Endodermal cell (in vitro differentiated cells): ENCODE data around the gene SLC19A1. TPM values are rescaled to one million over a fixed set of nuclear protein-coding genes. Genes with fewer than 3 reads are reported as not detected.

Experiments used
- DNase-seq: peaks from one replicate; pipeline ENCODE4 v3.0.0-alpha.2; 2017
- H3K27ac ChIP-seq: 2 replicates; pipeline ENCODE4 v1.5.1; 2013; ENCODE audit warnings: mild to moderate bottlenecking, low read depth, low read length, moderate library complexity
- H3K27me3 ChIP-seq: 2 replicates; pipeline ENCODE4 v1.6.1; 2013; ENCODE audit warnings: mild to moderate bottlenecking, low read length, moderate library complexity; ENCODE audit not compliant: insufficient read depth, control insufficient read depth, poor library complexity, severe bottlenecking
- H3K36me3 ChIP-seq: 2 replicates; pipeline ENCODE4 v1.7.0; 2013; ENCODE audit warnings: mild to moderate bottlenecking, low read length, moderate library complexity; ENCODE audit not compliant: control insufficient read depth, insufficient read depth
- H3K4me1 ChIP-seq: one replicate; pipeline ENCODE4 v1.7.0; 2013; ENCODE audit warnings: low read length; ENCODE audit not compliant: control insufficient read depth, insufficient read depth
- H3K4me3 ChIP-seq: 2 replicates; pipeline ENCODE4 v1.5.1; 2013; ENCODE audit warnings: mild to moderate bottlenecking, low read length, moderate library complexity
- H3K9ac ChIP-seq: 2 replicates; pipeline ENCODE4 v1.6.1; 2013; ENCODE audit warnings: mild to moderate bottlenecking, low read length, moderate library complexity; ENCODE audit not compliant: poor library complexity, severe bottlenecking; ENCODE audit errors: extremely low read depth
- H3K9me3 ChIP-seq: 2 replicates; pipeline ENCODE4 v1.6.1; 2013; ENCODE audit warnings: mild to moderate bottlenecking, low read length, moderate library complexity; ENCODE audit not compliant: control insufficient read depth
- H3K27ac Mint-ChIP-seq: 2 replicates; pipeline ENCODE4 v1.8.0; 2020; ENCODE audit warnings: mixed read lengths
- H3K27me3 Mint-ChIP-seq: 2 replicates; pipeline ENCODE4 v1.8.0; 2021; ENCODE audit warnings: mild to moderate bottlenecking, mixed read lengths; ENCODE audit not compliant: insufficient read depth
- H3K36me3 Mint-ChIP-seq: 2 replicates; pipeline ENCODE4 v1.8.0; 2020; ENCODE audit warnings: low read depth, mixed read lengths
- H3K4me1 Mint-ChIP-seq: 2 replicates; pipeline ENCODE4 v1.8.0; 2020; ENCODE audit warnings: mixed read lengths
- H3K4me3 Mint-ChIP-seq: 2 replicates; pipeline ENCODE4 v1.8.0; 2020; ENCODE audit warnings: mild to moderate bottlenecking, moderate library complexity, mixed read lengths
- H3K9me3 Mint-ChIP-seq: 2 replicates; pipeline ENCODE4 v1.8.0; 2020; ENCODE audit warnings: mild to moderate bottlenecking, mixed read lengths
- WGBS, 2 experiments: methylation state at CpG; one replicate each; pipeline versions ENCODE4 v1.1.5 to v1.1.7; 2013; ENCODE audit warnings: missing lambda C conversion rate in 2 of 2, mixed read lengths in 1 of 2; ENCODE audit not compliant: insufficient coverage in 1 of 2, insufficient read length in 1 of 2; 5-methylcytosine and 5-hydroxymethylcytosine counted together
- total RNA-seq, 2 donors: library from RNA; stranded (reverse); fragmentation: NEBNext Ultra II Directional in 1 of 2; extraction: Animal tissue kit (Norgen Biotek cat#: 25700) in 1 of 2; gene quantifications; 2 replicates in 1 of 2; 3 replicates in 1 of 2; pipeline ENCODE4 v1.2.1, GENCODE V29; 2021
- TF ChIP-seq, protein P1 (sequence below): fragments of 200-600 bp; sonication (generic); conservative IDR thresholded peaks from 2 replicates; pipeline ENCODE4 v1.5.0; 2021; ENCODE audit warnings: antibody characterized with exemption, mild to moderate bottlenecking

SLC19A1 gene
- total RNA-seq, 2 donors from 2014 or later: 28.8 to 29.4 TPM

- DNase-seq: no peak
- Histone ChIP-seq H3K27ac (peak overlapping the region; percentile 15), H3K4me3 (no peak overlapping the region), H3K9ac (no peak overlapping the region), H3K27me3 (no peaks in the 10 kb centered on the region), H3K36me3 (peaks cover 54% of the 10 kb centered on the region), H3K9me3 (no peaks in the 10 kb centered on the region), H3K4me1 (peaks cover 10% of the 10 kb centered on the region)
- H3K9me3 Mint-ChIP-seq: no peaks in the 10 kb centered on the region
- 81 to 86% methylated on average over 14 to 18 of the region's 18 CpGs for WGBS, 2 experiments
- H3K27ac Mint-ChIP-seq: no peak overlapping the region
- TF ChIP-seq, protein P1, sequence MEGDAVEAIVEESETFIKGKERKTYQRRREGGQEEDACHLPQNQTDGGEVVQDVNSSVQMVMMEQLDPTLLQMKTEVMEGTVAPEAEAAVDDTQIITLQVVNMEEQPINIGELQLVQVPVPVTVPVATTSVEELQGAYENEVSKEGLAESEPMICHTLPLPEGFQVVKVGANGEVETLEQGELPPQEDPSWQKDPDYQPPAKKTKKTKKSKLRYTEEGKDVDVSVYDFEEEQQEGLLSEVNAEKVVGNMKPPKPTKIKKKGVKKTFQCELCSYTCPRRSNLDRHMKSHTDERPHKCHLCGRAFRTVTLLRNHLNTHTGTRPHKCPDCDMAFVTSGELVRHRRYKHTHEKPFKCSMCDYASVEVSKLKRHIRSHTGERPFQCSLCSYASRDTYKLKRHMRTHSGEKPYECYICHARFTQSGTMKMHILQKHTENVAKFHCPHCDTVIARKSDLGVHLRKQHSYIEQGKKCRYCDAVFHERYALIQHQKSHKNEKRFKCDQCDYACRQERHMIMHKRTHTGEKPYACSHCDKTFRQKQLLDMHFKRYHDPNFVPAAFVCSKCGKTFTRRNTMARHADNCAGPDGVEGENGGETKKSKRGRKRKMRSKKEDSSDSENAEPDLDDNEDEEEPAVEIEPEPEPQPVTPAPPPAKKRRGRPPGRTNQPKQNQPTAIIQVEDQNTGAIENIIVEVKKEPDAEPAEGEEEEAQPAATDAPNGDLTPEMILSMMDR: no peak
- peaks cover 53% of the 10 kb centered on the region for H3K36me3 Mint-ChIP-seq
- H3K4me1 Mint-ChIP-seq: peaks cover 10% of the 10 kb centered on the region
- no peaks in the 10 kb centered on the region for H3K27me3 Mint-ChIP-seq
- H3K4me3 Mint-ChIP-seq: no peak overlapping the region
These were observed 54.2 kb downstream of the SLC19A1 start for GRCh38 chr21:45487891-45488600.

DNA sequence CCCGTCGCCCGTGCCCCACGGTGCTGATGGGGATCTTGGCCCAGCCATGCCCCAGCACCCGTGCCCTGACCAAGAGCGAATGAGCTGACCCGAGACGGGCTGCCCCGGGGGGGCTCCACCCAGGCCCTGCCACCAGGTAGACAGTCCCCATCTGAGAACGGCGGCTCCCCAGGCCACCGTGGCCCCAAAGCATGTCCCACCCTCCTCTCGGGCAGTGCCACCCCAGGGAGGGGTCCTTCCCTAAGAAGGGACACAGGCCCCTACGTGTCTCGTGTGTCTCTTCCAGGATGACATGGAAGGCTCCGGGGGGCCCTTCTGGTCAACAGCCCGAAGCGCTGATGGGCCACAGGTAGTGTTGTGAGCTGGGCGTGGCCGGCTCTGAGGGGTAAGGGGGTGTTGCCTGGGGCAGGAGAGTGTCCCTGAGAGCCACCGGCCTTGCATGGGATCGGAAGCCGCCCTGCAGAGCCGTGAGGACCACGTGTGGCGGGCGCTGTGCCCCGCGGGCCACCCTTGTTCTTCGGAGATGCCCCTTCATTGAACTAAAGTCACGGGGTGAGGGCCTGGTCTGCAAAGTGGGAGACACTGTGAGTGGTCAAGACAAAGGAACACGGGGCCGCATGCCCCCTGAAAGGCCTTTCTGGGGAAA lies 55.0 kb downstream of the SLC19A1 start:
- no peak for DNase-seq
- H3K9ac ChIP-seq: no peak overlapping the region
- Mint-ChIP-seq H3K4me3 (no peak overlapping the region), H3K36me3 (peaks cover 55% of the 10 kb centered on the region), H3K27me3 (no peaks in the 10 kb centered on the region), H3K27ac (no peak overlapping the region), H3K9me3 (no peaks in the 10 kb centered on the region), H3K4me1 (peaks cover 10% of the 10 kb centered on the region)
- TF ChIP-seq, protein P1: no peak
- no peaks in the 10 kb centered on the region for H3K9me3 ChIP-seq
- H3K4me3 ChIP-seq: no peak overlapping the region
- peaks cover 58% of the 10 kb centered on the region for H3K36me3 ChIP-seq
- H3K4me1 ChIP-seq: peaks cover 10% of the 10 kb centered on the region
- no peaks in the 10 kb centered on the region for H3K27me3 ChIP-seq
- H3K27ac ChIP-seq: no peak overlapping the region
- 95 to 96% methylated on average over 19 to 33 of the region's 33 CpGs for WGBS, 2 experiments

- H3K4me3 Mint-ChIP-seq: no peak overlapping the region
- no peak overlapping the region for H3K27ac ChIP-seq
- no peaks in the 10 kb centered on the region for H3K27me3 Mint-ChIP-seq
- peaks cover 50% of the 10 kb centered on the region for H3K36me3 Mint-ChIP-seq
- H3K27ac Mint-ChIP-seq: peak overlapping the region; percentile 45
- no peak overlapping the region for H3K4me3 ChIP-seq
- no peaks in the 10 kb centered on the region for H3K9me3 ChIP-seq
- peaks cover 58% of the 10 kb centered on the region for H3K36me3 ChIP-seq
- H3K27me3 ChIP-seq: no peaks in the 10 kb centered on the region
- TF ChIP-seq, protein P1: no peak
- H3K4me1 Mint-ChIP-seq: peaks cover 10% of the 10 kb centered on the region
- H3K9ac ChIP-seq: no peak overlapping the region
- WGBS, 2 experiments: 92 to 94% methylated on average over 14 to 29 of the region's 29 CpGs
- DNase-seq: no peak
- H3K9me3 Mint-ChIP-seq: no peaks in the 10 kb centered on the region
- peaks cover 10% of the 10 kb centered on the region for H3K4me1 ChIP-seq
These were observed 55.6 kb downstream of the SLC19A1 start for GRCh38 chr21:45486443-45487160.
